HPDE6-E6E7 (cell line): ENCODE measurements around the gene OGDH.

Experiments
- DNase-seq: peaks from one replicate; pipeline ENCODE4 v3.0.0; 2011; ENCODE audit warnings: missing footprints; ENCODE audit errors: extremely low spot score

OGDH gene

GRCh38 chr7:44618045-44618444 lies 11.6 kb downstream of the OGDH start:
- DNase-seq, result no peak

GRCh38 chr7:44618753-44619152 lies 12.3 kb downstream of the OGDH start:
- DNase-seq, result peak; percentile 59

GRCh38 chr7:44621034-44621749 lies 14.8 kb downstream of the OGDH start:
- no peak for DNase-seq

DNA sequence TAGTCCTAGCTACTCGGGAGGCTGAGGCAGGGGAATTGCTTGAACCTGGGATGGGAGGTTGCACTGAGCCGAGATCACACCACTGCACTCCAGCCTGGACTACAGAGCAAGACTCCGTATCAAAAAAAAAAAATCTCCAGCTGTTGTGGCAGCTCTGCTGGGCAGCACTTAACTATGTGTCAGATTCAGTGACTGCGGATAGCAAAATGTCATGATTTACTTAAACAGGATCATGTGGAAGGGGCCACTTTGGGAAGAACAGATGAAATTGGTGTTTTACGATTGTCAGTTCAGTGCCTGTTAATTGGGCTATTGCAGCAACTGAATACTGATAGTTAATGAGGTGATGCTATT lies 15.3 kb downstream of the OGDH start:
- no peak for DNase-seq

DNA sequence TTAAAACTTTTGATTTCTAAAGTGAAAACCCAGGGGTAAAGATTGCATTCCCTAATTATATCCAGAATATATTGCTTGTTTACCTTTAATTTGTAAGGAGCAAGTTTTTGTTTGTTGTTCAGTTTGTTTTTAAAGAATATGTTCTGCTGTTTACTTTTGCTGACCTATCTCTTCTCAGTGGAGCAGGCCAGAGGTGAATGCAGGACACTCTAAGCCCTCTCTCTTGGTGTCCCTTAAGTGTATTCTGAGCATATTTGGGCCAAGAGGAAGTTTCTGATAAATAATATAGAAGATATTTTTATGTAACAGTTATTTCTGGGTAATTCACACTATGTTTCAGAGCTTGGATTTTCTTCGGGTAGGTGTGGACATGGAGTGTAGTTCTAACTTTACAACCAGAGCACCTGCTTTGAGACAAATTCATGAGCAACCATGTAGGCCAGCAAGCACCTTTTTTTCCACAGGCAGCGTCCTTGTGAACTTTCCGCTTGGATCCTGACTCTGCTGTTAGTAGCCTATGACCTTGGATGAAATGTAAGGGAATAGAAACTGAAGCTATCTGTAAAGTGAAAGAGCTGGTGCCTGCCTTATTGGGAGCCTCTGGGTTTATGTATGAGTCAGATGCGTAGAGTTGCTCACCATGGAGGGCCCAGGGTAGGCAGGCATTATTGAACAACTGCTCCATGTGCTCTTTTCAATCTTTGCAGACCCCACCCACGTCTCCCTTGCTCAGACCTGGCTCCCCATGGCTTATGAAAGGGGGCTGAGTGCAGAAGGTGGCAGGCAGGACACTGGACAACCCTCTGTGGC lies 16.1 kb downstream of the OGDH start:
- DNase-seq, result no peak

- DNase-seq, result no peak
These were observed 17.9 kb downstream of the OGDH start for GRCh38 chr7:44624318-44624717.

DNA sequence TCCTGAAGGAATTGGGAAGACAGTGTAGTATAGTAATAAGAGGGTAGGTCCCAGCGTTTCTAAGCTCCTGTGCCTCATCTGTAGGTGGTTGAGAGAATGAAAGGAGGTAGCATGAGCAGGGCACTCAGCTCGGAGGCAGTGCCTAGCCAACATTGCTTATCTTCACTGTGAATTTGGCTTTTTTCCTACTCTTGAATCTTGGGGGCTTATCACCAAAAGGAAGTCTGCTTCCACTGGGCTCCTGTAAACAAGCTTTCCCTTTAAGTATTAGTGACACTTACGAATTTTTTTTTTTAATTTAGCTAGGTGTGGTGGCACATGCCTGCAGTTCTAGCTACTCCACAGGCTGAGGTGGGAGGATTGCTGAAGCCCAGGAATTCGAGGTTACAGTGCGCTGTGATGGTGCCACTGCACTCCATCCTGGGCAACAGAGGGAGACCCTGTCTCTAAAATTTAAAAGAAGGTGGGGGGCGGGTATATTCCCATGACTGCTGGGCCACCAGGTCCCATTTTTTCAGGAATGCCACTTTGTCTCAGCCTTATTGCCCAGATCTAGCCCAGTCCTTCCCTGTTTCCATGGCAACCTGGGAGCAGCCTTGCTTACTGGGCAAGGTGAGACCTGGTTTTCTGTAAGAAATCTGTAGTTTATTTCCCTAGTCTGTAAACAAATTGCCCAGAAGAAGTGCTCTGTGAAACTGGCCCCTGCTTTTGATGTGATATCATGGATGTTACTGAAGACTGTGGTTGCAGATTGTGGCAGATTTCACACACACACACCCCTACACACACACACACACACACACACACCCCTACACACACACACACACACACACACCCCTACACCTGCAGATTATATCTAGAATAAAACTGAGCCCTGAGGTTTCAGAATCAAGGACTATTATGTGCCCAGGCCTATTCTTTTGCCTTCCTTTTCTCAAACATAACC lies 19.4 kb downstream of the OGDH start:
- DNase-seq, result no peak

GRCh38 chr7:44626620-44627019 lies 20.2 kb downstream of the OGDH start:
- no peak for DNase-seq

- DNase-seq, result no peak
These were observed 23.5 kb downstream of the OGDH start for GRCh38 chr7:44629829-44630522.

GRCh38 chr7:44630792-44631457 lies 24.5 kb downstream of the OGDH start:
- no peak for DNase-seq

DNA sequence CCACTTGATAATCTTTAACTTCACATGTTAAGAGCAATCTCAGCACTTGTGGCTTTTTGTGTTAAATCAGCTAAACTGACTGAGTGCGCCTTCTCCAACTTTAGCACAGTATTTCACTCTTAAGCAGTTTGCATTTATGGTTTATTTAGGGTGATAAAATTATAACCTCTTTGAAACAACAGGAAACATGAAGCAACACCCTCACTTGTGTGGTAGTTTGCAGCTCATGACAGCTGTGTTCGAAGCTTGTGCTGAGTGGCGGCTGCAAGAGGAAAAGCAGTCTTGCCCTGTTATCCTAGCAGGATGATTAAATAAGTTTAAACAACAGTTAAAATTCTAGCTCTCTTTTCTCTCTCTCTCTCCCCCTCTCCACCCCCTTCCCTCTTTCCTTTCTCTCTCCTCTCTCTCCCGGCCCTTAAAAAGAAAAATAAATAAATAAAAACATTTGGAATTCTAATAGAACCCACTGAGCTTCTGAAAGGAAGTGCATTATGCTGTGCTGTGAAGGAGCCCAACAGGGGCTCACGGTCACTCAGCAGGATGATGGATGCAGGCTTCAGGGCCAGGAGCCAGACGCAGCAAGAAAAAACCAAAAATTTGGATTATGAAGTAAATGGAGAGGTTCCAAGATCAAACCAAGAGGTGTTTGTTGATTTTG lies 25.2 kb downstream of the OGDH start:
- DNase-seq, result no peak

DNA sequence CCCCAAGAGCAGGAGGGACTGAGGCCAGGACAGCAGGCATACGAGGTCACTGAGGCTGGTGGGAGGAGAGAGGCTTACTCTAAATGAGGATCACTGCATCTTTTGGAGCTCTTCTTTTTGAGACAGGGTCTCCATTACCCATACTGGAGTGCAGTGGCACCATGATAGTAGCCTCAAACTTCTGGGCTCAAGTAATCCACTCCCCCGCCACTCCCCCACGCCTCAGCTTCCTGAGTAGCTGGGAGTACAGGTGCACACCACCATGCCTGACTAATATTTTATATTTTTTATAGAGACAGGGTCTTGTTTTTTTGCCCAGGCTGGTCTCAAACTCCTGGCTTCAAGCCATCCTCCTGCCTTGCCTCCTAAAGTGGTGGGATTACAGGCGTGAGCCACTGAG lies 25.8 kb downstream of the OGDH start:
- DNase-seq, result no peak

DNA sequence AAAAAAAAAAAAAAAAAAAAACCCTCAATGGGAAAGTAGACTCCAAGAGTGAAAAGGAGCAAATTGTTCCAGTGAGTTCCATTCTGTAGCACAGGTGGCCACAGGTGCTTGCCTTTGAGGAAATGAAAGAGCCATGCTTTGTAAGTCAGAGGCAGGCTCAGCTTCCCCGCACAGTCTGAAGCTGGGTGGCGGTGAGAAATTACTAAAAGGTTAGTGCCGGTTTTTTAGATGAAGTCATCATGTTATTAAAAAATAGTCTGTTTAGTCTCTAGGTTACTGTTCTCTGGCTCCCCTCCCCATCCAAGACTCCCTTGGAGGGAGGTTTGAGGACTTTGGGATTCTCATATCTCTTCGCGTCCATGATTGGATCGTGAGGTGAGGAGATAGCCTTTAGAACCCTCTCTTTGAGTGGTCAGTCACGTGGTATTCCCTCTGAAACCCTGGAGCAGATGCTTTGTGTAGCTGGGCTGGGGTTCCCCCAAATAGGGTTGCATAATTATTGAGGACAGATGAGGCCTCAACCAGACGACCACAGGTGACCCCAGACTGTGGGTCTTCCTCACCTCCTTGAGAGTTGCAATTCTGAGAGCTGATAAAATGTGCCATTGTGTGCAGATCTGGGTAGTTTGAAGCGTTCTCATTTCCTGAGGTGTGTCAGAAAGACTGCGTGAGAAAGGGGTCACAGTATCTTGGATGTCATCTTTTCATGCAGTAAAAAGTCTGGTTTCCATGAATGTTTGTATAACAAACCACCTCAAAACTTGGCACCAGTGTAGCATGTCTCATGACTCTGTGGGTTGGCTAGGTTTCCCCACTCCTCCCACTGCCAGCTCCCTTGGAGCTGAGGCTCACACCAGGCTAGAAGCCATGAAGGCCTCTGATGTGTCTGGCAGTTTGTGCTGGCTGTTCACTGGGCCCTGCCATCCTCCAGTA lies 27.1 kb downstream of the OGDH start:
- no peak for DNase-seq

- DNase-seq, result no peak
These were observed 27.9 kb downstream of the OGDH start for GRCh38 chr7:44634187-44634838.

DNA sequence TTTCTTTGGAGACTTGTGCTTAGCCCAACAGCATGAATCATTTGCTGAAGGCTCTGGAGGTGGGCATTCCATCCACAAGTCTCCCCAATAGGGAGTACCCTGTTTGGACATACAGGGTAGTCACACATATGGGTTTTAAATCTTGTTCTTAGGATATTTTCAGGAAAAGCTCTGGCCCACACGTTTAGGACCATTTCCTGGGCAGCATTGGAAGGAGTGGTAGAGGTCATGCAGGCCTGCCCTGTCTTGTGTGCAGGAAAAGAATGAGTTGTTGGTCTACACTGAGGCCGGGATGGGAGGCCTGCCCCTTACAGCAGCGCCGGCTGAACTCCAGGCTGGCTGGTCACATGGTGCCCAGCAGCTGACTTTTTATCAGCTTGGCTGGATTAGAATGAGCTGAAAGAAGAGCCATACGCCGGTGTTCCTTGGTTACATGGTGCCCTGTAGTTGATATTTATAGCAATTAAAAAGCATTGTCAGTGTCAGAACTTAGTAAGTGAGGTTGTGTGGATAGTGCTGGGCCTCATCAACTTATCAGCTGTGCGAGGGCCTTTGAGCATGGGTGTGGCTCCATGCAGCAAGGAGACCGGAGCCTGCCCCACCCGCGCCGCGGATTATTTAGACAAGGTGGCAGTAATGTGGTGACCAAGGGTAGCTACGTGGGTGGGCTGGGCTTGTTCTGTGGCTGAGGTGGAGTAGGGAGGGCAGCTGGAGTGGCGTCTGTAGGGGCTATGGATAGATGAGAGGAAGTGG lies 28.6 kb downstream of the OGDH start:
- DNase-seq, result no peak

DNA sequence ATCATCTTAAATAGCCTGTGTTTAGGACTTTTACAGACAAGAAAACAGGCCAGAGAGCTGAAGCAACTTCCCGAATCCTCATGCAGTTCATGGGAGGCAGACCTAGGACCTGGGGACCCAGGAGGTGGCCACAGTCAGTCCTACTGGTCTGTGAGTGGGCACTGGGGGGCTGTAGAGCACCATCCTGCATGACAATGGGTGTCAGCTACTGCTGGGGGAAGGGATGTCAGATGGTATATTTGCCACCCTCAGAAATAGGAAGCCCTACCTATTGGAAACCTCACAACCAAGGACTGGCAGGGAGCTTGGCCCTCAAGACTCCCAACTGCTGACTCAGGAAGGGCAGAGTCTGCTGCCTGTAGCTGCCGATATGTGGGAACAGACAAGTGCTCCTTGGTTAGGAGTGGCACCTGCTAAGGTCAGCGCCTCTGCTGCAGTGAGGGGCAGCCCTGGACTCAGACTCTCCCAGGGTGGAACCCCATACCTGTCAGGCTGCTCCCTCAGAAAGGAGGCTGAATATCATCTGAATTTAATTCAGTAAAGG lies 29.7 kb downstream of the OGDH start:
- DNase-seq, result no peak

- DNase-seq, result no peak
These were observed 30.5 kb downstream of the OGDH start for GRCh38 chr7:44636926-44637325.
